GM06990 (cell line): ENCODE data around the gene PKHD1.

ENCODE experiments used
- DNase-seq: peaks from one replicate; pipeline ENCODE4 v3.0.0-alpha.2; 2011; ENCODE audit not compliant: insufficient read length; ENCODE audit errors: extremely low read depth
- H3K27me3 ChIP-seq: replicated peaks from 2 replicates; pipeline ENCODE4 v1.6.0; 2011; ENCODE audit warnings: low read length; ENCODE audit not compliant: control insufficient read depth, insufficient read depth
- H3K36me3 ChIP-seq: 2 replicates; pipeline ENCODE4 v1.5.1; 2011; ENCODE audit warnings: low read length; ENCODE audit not compliant: control insufficient read depth, insufficient read depth
- H3K4me3 ChIP-seq: replicated peaks from 2 replicates; pipeline ENCODE4 v1.5.1; 2011; ENCODE audit warnings: low read depth, mild to moderate bottlenecking, control low read depth, low read length
- TF ChIP-seq, protein P1 (sequence below): IDR thresholded peaks from 2 replicates; pipeline ENCODE4 v1.5.1; 2011; ENCODE audit warnings: low read length, control low read depth, mild to moderate bottlenecking, inconsistent platforms; ENCODE audit not compliant: insufficient read depth, poor library complexity, severe bottlenecking

PKHD1 gene

DNA sequence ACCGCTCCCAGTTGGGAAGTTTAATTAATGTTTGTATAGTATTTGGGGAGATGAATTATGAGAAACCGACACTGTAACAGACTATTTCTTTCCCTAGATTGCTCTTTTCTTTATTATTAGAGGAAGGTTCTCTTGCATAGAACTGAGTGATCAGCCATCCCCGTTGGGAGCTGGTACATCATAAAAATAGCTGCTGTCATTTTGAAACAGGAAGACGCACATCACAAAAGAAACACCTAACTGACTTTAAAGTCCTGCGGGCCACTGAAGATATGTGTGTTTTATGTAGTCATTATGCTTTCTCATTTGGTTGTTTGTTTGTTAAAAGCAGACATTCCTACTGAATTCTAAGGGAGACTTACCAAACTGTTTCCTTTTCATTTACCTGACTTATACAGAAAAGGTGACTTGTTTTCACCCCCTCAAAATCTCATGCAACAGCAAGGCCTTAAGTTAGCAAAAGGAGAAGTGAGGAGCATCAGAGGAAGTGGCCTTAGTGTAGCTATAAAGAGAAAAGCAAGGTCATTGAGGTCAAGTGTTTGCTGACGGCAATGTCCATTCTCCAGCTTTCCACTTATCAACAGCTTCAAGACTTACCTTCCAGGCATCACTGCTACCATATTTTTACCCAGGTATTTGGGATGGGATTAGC is 91.0 kb downstream of the PKHD1 start:
- H3K4me3 ChIP-seq, result no peak overlapping the region
- DNase-seq, result peak; percentile 74
- no peaks in the 10 kb centered on the region for H3K36me3 ChIP-seq
- TF ChIP-seq, protein P1, sequence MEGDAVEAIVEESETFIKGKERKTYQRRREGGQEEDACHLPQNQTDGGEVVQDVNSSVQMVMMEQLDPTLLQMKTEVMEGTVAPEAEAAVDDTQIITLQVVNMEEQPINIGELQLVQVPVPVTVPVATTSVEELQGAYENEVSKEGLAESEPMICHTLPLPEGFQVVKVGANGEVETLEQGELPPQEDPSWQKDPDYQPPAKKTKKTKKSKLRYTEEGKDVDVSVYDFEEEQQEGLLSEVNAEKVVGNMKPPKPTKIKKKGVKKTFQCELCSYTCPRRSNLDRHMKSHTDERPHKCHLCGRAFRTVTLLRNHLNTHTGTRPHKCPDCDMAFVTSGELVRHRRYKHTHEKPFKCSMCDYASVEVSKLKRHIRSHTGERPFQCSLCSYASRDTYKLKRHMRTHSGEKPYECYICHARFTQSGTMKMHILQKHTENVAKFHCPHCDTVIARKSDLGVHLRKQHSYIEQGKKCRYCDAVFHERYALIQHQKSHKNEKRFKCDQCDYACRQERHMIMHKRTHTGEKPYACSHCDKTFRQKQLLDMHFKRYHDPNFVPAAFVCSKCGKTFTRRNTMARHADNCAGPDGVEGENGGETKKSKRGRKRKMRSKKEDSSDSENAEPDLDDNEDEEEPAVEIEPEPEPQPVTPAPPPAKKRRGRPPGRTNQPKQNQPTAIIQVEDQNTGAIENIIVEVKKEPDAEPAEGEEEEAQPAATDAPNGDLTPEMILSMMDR, result no peak
- H3K27me3 ChIP-seq, result no peaks in the 10 kb centered on the region

GRCh38 chr6:51995214-51995755 is 92.1 kb downstream of the PKHD1 start:
- DNase-seq, result no peak
- Histone ChIP-seq H3K4me3 (no peak overlapping the region), H3K36me3 (no peaks in the 10 kb centered on the region), H3K27me3 (no peaks in the 10 kb centered on the region)
- TF ChIP-seq, protein P1, result no peak

DNA sequence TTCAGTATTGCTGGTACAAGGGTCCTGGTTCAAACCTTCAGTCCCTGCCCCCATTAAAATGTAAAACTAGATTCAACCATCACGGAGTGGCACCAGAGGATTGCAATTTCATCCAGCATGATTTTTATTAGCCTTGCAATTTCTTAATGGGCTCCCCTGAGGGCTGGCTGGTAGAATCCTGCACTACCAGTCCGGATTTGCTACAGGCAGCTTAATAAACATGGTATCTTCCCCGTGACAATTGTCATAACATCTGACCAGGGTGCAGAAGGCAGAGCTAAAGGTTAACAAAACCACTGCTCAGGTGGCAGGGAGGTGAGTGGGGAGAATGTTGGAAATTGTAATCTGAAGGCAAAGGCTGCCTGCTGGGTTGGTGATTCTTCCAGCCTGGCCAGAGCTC is 94.5 kb downstream of the PKHD1 start:
- DNase-seq, result no peak
- no peaks in the 10 kb centered on the region for H3K36me3 ChIP-seq
- no peaks in the 10 kb centered on the region for H3K27me3 ChIP-seq
- H3K4me3 ChIP-seq, result no peak overlapping the region
- TF ChIP-seq, protein P1, result no peak

GRCh38 chr6:51989789-51990188 is 97.6 kb downstream of the PKHD1 start:
- no peaks in the 10 kb centered on the region for H3K27me3 ChIP-seq
- DNase-seq, result no peak
- no peak overlapping the region for H3K4me3 ChIP-seq
- TF ChIP-seq, protein P1, result no peak
- no peaks in the 10 kb centered on the region for H3K36me3 ChIP-seq

DNA sequence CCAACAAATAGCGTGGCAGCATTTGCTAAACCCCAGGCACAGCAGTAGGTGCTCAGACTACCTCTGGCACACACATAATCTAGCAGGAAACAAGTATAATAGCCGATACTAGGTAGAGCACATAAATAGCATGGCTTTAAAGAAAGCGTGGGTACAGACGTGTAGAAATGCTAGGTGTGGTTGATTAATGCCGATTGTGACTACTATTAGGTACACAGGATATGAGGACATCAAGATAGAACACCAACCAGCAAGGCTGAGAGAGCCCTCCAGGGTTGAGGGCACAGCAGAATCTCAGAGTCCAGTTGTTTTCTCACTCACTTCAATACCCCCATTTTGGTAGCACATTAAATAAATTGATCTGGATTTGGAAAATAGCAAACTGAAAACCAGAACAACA is 100.5 kb downstream of the PKHD1 start:
- TF ChIP-seq, protein P1, result no peak
- H3K36me3 ChIP-seq, result no peaks in the 10 kb centered on the region
- H3K27me3 ChIP-seq, result no peaks in the 10 kb centered on the region
- no peak overlapping the region for H3K4me3 ChIP-seq
- no peak for DNase-seq
